Breast epithelium (tissue), 4 donors: ENCODE data around the gene ASB4. TPM values are rescaled to one million over a fixed set of nuclear protein-coding genes. Genes with fewer than 3 reads are reported as not detected.

Experiments
- DNase-seq, 2 donors: peaks; one replicate each; pipeline ENCODE4 v3.0.0-alpha.2; 2019; ENCODE audit warnings: low spot score in 2 of 2
- H3K27ac ChIP-seq, 2 donors: fragments of 200-600 bp; sonication (generic) in 1 of 2; one replicate each; pipeline ENCODE4 v1.5.1; 2016 to 2019; ENCODE audit warnings: mild to moderate bottlenecking in 1 of 2
- H3K27me3 ChIP-seq, 2 donors: fragments of 200-600 bp; sonication (generic) in 1 of 2; one replicate each; pipeline versions ENCODE4 v1.5.1 to v1.6.0; 2017 to 2019; ENCODE audit warnings: control low read depth in 1 of 2, mild to moderate bottlenecking in 1 of 2
- H3K36me3 ChIP-seq: fragments of 200-600 bp; one replicate; pipeline ENCODE4 v1.5.1; 2019
- H3K4me1 ChIP-seq, 2 donors: fragments of 200-600 bp; sonication (generic); one replicate each; pipeline ENCODE4 v1.5.1; 2016 to 2019; ENCODE audit warnings: control low read depth in 1 of 2
- H3K4me3 ChIP-seq, 3 donors: fragments of 200-600 bp; sonication (generic); 1 replicate in 2 of 3; 2 replicates in 1 of 3; pipeline ENCODE4 v1.5.1; 2016 to 2019; ENCODE audit warnings: mild to moderate bottlenecking in 3 of 3, moderate library complexity in 2 of 3
- H3K9me3 ChIP-seq, 2 donors: fragments of 200-600 bp; sonication (generic) in 1 of 2; one replicate each; pipeline ENCODE4 v1.5.1; 2016 to 2019; ENCODE audit warnings: control low read depth in 1 of 2
- POLR2A ChIP-seq: fragments of 450-650 bp; IDR thresholded peaks from one replicate; pipeline ENCODE4 v1.6.1; 2016; ENCODE audit warnings: antibody characterized with exemption, mild to moderate bottlenecking, moderate library complexity
- POLR2AphosphoS5 ChIP-seq, 3 donors: sonication (generic); formaldehyde crosslinking; IDR thresholded peaks; one replicate each; pipeline ENCODE4 v1.6.1; 2017; ENCODE audit warnings: antibody characterized with exemption in 3 of 3
- intact Hi-C: fragments of 100-400 bp; cut with DNase I; formaldehyde crosslinking; loops from one replicate; pipeline ENCODE4 v1.15.1; 2023; ENCODE audit warnings: low total_unique reads
- total RNA-seq, 3 donors: library from RNA; depleted of rRNA; stranded (reverse); fragments of >200 nt; gene quantifications; one replicate each; pipeline ENCODE4 v1.1.0, GENCODE V29; 2016
- TF ChIP-seq, protein P1 (sequence below), 3 donors: fragments of 450-650 bp; IDR thresholded peaks; one replicate each; pipeline ENCODE4 v1.5.1; 2016 to 2017; ENCODE audit warnings: antibody characterized with exemption in 3 of 3, mild to moderate bottlenecking in 3 of 3, moderate library complexity in 3 of 3

ASB4 gene
- total RNA-seq, 3 donors from 2014 or later, result 0.16 to 0.33 (median 0.29) TPM

- no peaks in the 10 kb centered on the region for H3K9me3 ChIP-seq
- no peaks in the 10 kb centered on the region for H3K36me3 ChIP-seq
- intact Hi-C loops, result loop anchor here (10.0 kb wide), 1 partner anchor 828 kb away; no protein-coding TSS in a partner anchor
- H3K4me3 ChIP-seq, result no peak overlapping the region
- DNase-seq, result no peak
- no peak overlapping the region for H3K27ac ChIP-seq
- H3K4me1 ChIP-seq, result no peaks in the 10 kb centered on the region
- no peaks in the 10 kb centered on the region for H3K27me3 ChIP-seq
- TF ChIP-seq, protein P1, sequence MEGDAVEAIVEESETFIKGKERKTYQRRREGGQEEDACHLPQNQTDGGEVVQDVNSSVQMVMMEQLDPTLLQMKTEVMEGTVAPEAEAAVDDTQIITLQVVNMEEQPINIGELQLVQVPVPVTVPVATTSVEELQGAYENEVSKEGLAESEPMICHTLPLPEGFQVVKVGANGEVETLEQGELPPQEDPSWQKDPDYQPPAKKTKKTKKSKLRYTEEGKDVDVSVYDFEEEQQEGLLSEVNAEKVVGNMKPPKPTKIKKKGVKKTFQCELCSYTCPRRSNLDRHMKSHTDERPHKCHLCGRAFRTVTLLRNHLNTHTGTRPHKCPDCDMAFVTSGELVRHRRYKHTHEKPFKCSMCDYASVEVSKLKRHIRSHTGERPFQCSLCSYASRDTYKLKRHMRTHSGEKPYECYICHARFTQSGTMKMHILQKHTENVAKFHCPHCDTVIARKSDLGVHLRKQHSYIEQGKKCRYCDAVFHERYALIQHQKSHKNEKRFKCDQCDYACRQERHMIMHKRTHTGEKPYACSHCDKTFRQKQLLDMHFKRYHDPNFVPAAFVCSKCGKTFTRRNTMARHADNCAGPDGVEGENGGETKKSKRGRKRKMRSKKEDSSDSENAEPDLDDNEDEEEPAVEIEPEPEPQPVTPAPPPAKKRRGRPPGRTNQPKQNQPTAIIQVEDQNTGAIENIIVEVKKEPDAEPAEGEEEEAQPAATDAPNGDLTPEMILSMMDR (IDR thresholded peaks at IDR 0.05), result no peak
- TF ChIP-seq POLR2AphosphoS5 (IDR thresholded peaks at IDR 0.05) (no peak), POLR2A (no peak)
These were observed 13.1 kb upstream of the ASB4 start for GRCh38 chr7:95472581-95473161.

DNA sequence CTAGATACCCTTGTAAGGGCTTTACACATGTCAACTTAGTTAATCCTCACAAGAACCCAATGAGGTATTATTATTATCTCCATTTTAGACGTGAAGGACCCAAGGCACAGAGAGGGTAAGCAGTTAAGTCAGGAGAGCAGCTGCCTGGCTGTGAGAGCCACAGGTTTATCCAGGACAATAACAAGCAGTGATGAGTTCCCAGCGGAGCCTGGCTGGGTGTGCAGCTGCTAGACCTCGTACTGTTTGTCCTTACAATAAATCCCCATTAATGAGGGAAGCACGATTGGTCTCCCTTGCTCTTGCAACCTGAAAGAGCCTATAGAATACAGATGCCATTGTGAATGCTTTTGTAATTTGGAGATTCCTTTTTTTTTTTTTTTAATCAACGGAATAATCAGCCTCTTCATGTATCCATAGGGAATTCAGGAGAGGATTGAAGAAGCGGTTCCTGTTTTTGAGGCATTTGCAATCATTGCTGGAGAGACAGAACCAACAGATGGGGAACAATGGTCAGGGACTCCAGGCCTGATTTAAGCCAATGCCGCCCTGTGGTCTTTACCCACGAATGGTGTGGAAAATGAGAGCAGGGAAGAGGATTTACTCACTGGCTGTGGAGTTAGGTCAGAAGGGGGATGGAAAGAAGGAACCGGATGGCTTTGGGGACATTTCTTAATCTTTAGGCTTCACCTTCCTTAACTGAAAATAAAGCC lies 12.3 kb upstream of the ASB4 start:
- intact Hi-C loops, result loop anchor here (10.0 kb wide), 1 partner anchor 829 kb away; no protein-coding TSS in a partner anchor
- DNase-seq, result no peak

DNA sequence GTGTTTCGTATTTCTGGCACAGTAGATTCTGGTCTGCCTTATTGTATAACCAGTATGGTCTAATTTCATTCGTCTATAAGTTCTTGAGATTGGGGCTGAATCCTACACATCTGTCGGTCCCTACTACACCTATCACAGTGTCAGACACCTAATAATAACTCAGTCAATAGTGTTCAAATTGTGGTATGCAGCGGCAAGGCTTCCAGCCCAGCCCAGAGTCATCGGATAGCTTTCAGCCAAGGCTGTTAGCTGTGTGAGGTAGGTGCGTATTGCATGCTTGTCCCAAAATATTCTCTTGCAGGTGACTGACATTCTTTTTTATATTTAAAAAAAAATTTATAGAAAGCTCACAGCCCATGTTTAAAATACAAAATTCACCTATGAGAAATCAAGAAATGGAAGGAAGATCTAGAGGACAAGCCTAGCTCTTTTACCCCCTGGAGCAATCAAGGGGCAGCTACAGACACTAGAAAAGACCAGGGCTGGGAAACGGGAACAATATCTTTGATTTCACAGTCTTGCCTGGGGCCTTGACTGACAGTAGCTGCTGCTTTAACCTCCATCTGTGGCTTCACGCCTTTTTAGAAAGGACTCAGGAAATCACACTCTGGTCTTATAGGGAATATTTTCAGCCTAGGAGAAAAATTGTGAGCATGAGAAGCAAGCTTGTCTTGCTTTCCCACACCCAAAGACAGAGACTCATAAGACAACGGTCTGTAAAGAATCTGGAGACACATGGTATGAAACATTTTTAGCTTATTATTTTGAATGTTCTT lies 9.5 kb upstream of the ASB4 start:
- TF ChIP-seq POLR2A, result no peak
- no peak for TF ChIP-seq POLR2AphosphoS5 (IDR thresholded peaks at IDR 0.05)
- TF ChIP-seq, protein P1 (IDR thresholded peaks at IDR 0.05), result no peak
- H3K4me3 ChIP-seq, result no peak overlapping the region
- H3K9me3 ChIP-seq, result no peaks in the 10 kb centered on the region
- intact Hi-C loops, result loop anchor here (10.0 kb wide), 1 partner anchor 831 kb away; no protein-coding TSS in a partner anchor
- no peaks in the 10 kb centered on the region for H3K4me1 ChIP-seq
- no peak for DNase-seq
- H3K27me3 ChIP-seq, result no peaks in the 10 kb centered on the region
- no peaks in the 10 kb centered on the region for H3K36me3 ChIP-seq
- no peak overlapping the region for H3K27ac ChIP-seq

More for the DNA sequence above, 12.3 kb upstream of the ASB4 start:
- Histone ChIP-seq H3K9me3 (no peaks in the 10 kb centered on the region), H3K4me1 (no peaks in the 10 kb centered on the region), H3K27me3 (no peaks in the 10 kb centered on the region), H3K27ac (no peak overlapping the region), H3K36me3 (no peaks in the 10 kb centered on the region), H3K4me3 (no peak overlapping the region)
- TF ChIP-seq POLR2A, result no peak
- TF ChIP-seq, protein P1 (IDR thresholded peaks at IDR 0.05), result no peak

DNA sequence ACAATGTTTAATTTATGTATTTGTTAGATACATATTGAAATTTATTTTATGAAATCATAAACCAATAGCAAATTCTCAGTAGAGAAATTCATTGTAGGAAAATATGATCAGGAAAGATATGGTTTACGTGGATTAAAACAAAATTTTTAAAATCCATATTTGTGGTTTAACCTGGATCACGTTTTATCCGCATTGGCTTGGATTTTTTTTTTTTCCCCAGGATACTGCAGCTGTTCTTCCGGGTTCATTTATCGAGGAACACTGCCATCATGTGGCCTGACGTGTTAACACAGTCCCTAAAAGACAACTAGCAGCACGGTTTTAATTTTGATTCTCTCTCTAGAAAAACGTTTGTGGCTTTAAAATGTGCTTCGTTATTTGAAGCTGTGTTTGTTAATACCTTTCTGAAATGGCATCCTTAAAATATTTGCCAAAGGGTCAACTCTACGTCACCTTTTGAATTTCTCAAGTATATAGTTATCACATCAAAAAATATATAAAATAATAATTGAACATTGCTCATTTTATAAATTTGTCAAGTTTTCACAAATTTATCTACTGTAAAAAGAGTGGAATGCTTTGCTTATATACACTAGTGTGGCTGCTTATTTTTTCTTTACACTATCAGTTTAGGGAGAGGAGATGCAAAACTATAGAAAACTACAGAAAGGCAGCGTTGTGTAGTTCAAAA lies 8.7 kb upstream of the ASB4 start:
- no peak overlapping the region for H3K4me3 ChIP-seq
- TF ChIP-seq, protein P1 (IDR thresholded peaks at IDR 0.05), result peak; percentile 25 to 77 (median 76)
- no peak for TF ChIP-seq POLR2A
- TF ChIP-seq POLR2AphosphoS5 (IDR thresholded peaks at IDR 0.05), result no peak
- intact Hi-C loops, result loop anchor here (10.0 kb wide), 1 partner anchor 832 kb away; no protein-coding TSS in a partner anchor
- H3K27me3 ChIP-seq, result no peaks in the 10 kb centered on the region
- no peak overlapping the region for H3K27ac ChIP-seq
- H3K36me3 ChIP-seq, result no peaks in the 10 kb centered on the region
- DNase-seq, result peak in 1 of 2 donors; percentile 47
- H3K9me3 ChIP-seq, result no peaks in the 10 kb centered on the region
- no peaks in the 10 kb centered on the region for H3K4me1 ChIP-seq
